ENCODE measurements around the gene DEK. TPM values are rescaled to one million over a fixed set of nuclear protein-coding genes. Genes with fewer than 3 reads are reported as not detected.

The DEK gene
- total and polyA plus RNA-seq, 2 of the 13 experiments (the other 11 are each of a cell fraction or from before 2014, with no cell fraction given) = 53.2 to 276 TPM

- TF ChIP-seq ZNF138 (CRISPR knock-in tag; IDR thresholded peaks at IDR 0.05; ENCODE audit: low read depth) (no peak; the same call in 1 of the 2 replicates), POLR2AphosphoS5 (IDR thresholded peaks at IDR 0.05; ENCODE audit: low read depth, low read length) (peak; percentile 71), ZNF816 (CRISPR knock-in tag; IDR thresholded peaks at IDR 0.05; ENCODE audit: borderline replicate concordance) (0 out of 2 replicates have a peak, but pooled peaks have one; percentile 3), CEBPG (CRISPR knock-in tag; IDR thresholded peaks at IDR 0.05) (no peak), ZNF30 (CRISPR knock-in tag; IDR thresholded peaks at IDR 0.05) (no peak), MED13 (CRISPR knock-in tag; IDR thresholded peaks at IDR 0.05) (no peak), ZNF18 (CRISPR knock-in tag; IDR thresholded peaks at IDR 0.05; ENCODE audit: insufficient replicate concordance) (no peak), ZNF761 (CRISPR knock-in tag; conservative IDR thresholded peaks at IDR 0.05) (no peak), ZFP37 (CRISPR knock-in tag; IDR thresholded peaks at IDR 0.05; ENCODE audit: borderline replicate concordance) (no peak; the same call in 1 of the 2 replicates), ZNF414 (CRISPR knock-in tag; IDR thresholded peaks at IDR 0.05) (no peak), ZNF430 (CRISPR knock-in tag; IDR thresholded peaks at IDR 0.05) (peak; percentile 84), ZNF546 (CRISPR knock-in tag; conservative IDR thresholded peaks at IDR 0.05) (peak; percentile 75; the same call in 1 of the 2 replicates), ZSCAN20 (CRISPR knock-in tag; IDR thresholded peaks at IDR 0.05; ENCODE audit: borderline replicate concordance) (no peak; the same call in 1 of the 2 replicates), TP53 (CRISPR knock-in tag; conservative IDR thresholded peaks at IDR 0.05) (no peak), ZNF724P (CRISPR knock-in tag; IDR thresholded peaks at IDR 0.05; ENCODE audit: borderline replicate concordance) (no peak; the same call in 1 of the 2 replicates), SMC3 (IDR thresholded peaks at IDR 0.05; ENCODE audit: low read length) (no peak), ZNF607 (CRISPR knock-in tag; IDR thresholded peaks at IDR 0.05; ENCODE audit: borderline replicate concordance) (peak; percentile 80), ZBTB20 (CRISPR knock-in tag; IDR thresholded peaks at IDR 0.05; ENCODE audit: borderline replicate concordance, low read depth) (no peak), CAMTA2 (CRISPR knock-in tag; IDR thresholded peaks at IDR 0.05; ENCODE audit: borderline replicate concordance) (0 out of 2 replicates have a peak, but pooled peaks have one; percentile 82), WIZ (CRISPR knock-in tag; IDR thresholded peaks at IDR 0.05) (no peak), MIXL1 (CRISPR knock-in tag; IDR thresholded peaks at IDR 0.05) (peak; percentile 8; the same call in 1 of the 2 replicates), XRCC5 (optimal IDR thresholded peaks at IDR 0.05; ENCODE audit: low read length) (peak; percentile 36), AKAP8 (CRISPR knock-in tag; IDR thresholded peaks at IDR 0.05) (0 out of 2 replicates have a peak, but pooled peaks have one; percentile 66), TMF1 (CRISPR knock-in tag; IDR thresholded peaks at IDR 0.05; ENCODE audit: low read depth) (peak; percentile 81; the same call in 1 of the 2 replicates), ZNF737 (CRISPR knock-in tag; IDR thresholded peaks at IDR 0.05; ENCODE audit: borderline replicate concordance) (no peak)
- TF ChIP-seq, protein P1, sequence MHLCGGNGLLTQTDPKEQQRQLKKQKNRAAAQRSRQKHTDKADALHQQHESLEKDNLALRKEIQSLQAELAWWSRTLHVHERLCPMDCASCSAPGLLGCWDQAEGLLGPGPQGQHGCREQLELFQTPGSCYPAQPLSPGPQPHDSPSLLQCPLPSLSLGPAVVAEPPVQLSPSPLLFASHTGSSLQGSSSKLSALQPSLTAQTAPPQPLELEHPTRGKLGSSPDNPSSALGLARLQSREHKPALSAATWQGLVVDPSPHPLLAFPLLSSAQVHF (CRISPR knock-in tag; IDR thresholded peaks at IDR 0.05) = no peak
- TF ChIP-seq, protein P2, sequence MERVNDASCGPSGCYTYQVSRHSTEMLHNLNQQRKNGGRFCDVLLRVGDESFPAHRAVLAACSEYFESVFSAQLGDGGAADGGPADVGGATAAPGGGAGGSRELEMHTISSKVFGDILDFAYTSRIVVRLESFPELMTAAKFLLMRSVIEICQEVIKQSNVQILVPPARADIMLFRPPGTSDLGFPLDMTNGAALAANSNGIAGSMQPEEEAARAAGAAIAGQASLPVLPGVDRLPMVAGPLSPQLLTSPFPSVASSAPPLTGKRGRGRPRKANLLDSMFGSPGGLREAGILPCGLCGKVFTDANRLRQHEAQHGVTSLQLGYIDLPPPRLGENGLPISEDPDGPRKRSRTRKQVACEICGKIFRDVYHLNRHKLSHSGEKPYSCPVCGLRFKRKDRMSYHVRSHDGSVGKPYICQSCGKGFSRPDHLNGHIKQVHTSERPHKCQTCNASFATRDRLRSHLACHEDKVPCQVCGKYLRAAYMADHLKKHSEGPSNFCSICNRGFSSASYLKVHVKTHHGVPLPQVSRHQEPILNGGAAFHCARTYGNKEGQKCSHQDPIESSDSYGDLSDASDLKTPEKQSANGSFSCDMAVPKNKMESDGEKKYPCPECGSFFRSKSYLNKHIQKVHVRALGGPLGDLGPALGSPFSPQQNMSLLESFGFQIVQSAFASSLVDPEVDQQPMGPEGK (CRISPR knock-in tag; IDR thresholded peaks at IDR 0.05) = peak; percentile 50; the same call in 1 of the 2 replicates
These were observed at the start of gene DEK (continued) for GRCh38 chr6:18264219-18264922.
